Coronary artery (tissue), 2 donors: ENCODE results near the gene LYSET.
"Not testable (repeated sequence)": the region's sequence is repeated elsewhere in the genome, so short reads cannot be mapped to it uniquely, and the experiment has no call there.

ENCODE experiments used
- DNase-seq: peaks from one replicate; pipeline ENCODE4 v3.0.0-alpha.2; 2017; ENCODE audit warnings: low spot score
- H3K27ac ChIP-seq, 2 donors: fragments of 200-600 bp; sonication (generic); one replicate each; pipeline ENCODE4 v1.5.1; 2016 to 2019
- H3K4me3 ChIP-seq: fragments of 200-600 bp; sonication (generic); 2 replicates; pipeline ENCODE4 v1.5.1; 2016; ENCODE audit warnings: mild to moderate bottlenecking, moderate library complexity
- TF ChIP-seq, protein P1 (sequence below): fragments of 200-600 bp; sonication (generic); IDR thresholded peaks from one replicate; pipeline ENCODE4 v1.5.1; 2019; ENCODE audit warnings: antibody characterized with exemption

Gene LYSET

DNA sequence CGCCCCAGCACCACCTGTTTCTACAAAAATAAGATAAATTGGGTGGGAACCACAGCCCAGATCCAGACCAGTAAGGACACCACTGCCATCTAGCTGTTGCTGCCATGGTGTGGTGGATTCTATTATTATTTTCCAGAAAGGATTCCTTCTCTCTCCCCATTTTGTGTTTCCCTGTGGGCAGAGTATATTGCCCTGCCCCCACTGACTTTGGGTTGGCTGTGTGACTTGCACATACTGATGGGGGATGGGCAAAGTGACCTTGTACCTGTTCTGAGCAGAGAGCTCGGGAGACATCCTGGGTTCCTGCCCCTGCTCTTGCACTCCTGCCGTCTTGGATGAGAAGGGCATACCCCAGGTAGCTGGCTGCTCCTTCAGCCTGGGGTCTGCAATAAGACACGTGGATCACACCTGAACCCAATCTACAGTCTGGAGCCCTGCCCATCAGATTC is 24.7 kb upstream of the LYSET start:
- H3K4me3 ChIP-seq: no peak overlapping the region
- H3K27ac ChIP-seq: no peak overlapping the region
- DNase-seq: no peak
- TF ChIP-seq, protein P1, sequence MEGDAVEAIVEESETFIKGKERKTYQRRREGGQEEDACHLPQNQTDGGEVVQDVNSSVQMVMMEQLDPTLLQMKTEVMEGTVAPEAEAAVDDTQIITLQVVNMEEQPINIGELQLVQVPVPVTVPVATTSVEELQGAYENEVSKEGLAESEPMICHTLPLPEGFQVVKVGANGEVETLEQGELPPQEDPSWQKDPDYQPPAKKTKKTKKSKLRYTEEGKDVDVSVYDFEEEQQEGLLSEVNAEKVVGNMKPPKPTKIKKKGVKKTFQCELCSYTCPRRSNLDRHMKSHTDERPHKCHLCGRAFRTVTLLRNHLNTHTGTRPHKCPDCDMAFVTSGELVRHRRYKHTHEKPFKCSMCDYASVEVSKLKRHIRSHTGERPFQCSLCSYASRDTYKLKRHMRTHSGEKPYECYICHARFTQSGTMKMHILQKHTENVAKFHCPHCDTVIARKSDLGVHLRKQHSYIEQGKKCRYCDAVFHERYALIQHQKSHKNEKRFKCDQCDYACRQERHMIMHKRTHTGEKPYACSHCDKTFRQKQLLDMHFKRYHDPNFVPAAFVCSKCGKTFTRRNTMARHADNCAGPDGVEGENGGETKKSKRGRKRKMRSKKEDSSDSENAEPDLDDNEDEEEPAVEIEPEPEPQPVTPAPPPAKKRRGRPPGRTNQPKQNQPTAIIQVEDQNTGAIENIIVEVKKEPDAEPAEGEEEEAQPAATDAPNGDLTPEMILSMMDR: no peak

DNA sequence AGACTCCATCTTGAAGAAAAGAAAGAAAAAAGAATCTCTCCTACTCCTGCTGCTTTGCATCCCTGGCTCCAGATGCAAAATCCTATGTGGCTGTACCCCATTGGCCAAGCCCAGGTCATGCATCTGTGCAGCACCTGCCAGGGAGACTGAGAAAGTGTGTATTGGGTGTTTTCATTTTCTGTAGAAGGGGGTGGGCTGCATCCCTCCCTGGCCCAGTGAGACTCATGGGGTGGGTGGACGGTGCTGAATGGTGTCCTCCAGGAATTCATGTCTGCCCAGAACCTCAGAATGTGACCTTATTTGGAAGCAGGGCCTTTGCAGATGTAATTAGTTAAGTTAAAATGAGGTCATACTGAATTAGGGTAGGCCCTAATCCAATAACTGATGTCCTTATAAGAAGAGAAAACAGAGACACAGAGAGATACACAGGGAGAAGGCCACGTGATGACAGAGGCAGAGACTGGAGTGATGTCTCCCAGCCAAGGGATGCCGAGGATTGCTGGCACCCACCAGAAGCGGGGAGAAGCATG is 23.6 kb upstream of the LYSET start:
- TF ChIP-seq, protein P1: no peak
- DNase-seq: no peak
- Histone ChIP-seq H3K4me3 (no peak overlapping the region), H3K27ac (no peak overlapping the region)

DNA sequence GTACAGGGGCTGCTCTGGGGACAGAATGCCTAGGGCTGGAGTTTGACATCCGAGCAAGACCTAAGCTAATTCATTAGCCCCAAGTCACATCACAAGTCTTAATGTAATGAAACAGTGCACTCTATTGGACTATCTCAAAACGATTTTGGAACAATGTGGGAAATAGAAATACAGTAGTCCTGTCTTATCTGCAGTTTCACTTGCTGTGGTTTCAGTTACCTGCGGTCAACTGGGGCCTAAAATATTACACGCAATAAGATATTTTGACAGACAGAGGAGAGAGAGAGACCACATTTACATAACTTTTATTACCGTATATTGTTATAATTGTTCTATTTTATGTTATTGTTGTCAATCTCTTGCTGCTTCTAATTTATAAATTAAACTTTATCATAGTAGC is 21.6 kb upstream of the LYSET start:
- Histone ChIP-seq H3K27ac (no peak overlapping the region), H3K4me3 (no peak overlapping the region)
- DNase-seq: no peak
- TF ChIP-seq, protein P1: no peak

DNA sequence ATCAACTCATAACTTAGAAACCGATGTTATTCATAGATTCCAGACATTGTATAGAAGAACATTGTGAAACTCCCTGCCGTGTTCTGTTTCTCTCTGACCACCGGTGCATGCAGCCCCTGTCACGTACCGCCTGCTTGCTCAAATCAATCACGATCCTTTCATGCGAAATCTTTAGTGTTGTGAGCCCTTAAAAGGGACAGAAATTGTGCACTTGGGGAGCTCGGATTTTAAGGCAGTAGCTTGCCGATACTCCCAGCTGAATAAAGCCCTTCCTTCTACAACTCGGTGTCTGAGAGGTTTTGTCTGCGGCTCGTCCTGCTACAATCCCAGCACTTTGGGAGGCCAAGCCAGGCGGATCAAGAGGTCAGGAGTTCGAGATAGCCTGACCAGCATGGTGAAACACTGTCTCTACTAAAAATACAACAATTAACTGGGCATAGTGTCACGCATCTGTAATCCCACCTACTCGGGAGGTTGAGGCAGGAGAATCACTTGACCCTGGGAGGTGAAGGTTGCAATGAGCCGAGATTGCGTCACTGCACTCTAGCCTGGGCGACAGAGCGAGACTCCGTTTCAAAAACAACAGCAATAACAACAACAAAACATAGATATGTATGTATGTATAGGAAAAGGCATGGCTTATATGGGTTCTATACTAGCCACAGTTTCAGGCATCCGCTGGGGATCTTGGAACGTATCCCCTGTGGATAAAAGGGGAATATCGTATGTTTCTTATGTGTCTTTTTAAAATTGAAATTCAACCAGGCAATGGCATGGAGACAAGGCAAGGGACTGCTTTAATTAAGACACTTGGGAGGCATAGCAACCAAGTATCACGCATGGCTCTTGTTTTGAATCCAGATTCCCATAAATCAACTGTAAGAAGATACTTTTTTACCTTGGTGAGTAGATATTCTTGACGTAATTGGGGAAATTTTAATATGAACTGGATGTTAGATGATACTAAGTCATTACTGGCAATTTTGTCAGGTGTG is 19.5 kb upstream of the LYSET start:
- H3K4me3 ChIP-seq, H3K27ac ChIP-seq, DNase-seq: not testable (repeated sequence)

DNA sequence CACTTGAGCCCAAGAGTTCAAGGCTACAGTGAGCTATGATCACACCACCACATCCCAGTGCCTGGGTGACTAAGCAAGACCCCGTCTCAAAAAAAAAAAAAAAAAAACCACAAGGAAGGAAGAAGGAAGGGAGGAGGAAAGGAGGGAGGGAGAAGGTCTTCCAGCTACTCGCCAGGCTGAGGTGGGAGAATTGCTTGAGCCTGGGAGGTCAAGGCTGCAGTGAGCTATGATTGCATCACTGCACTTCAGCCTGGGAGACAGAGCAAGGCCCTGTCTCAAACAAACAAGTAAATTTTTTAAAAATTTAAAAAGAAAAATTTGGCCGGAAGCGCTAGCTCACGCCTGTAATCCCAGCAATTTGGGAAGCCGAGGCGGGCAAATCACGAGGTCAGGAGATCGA is 16.5 kb upstream of the LYSET start:
- not testable (repeated sequence) for DNase-seq, H3K27ac ChIP-seq, H3K4me3 ChIP-seq

DNA sequence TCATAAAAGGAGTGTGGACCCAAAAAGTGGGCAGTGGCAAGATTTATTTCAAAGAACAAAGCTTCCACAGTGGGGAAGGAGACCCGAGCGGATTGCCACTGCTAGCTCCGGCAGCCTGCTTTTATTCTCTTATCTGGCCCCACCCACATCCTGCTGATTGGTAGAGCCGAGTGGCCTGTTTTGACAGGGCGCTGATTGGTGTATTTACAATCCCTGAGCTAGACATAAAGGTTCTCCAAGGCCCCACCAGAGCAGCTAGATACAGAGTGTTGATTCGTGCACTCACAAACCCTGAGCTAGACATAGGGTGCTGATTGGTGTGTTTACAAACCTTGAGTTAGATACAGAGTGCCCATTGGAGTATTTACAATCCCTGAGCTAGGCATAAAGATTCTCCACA is 15.5 kb upstream of the LYSET start:
- not testable (repeated sequence) for H3K4me3 ChIP-seq, H3K27ac ChIP-seq, DNase-seq

DNA sequence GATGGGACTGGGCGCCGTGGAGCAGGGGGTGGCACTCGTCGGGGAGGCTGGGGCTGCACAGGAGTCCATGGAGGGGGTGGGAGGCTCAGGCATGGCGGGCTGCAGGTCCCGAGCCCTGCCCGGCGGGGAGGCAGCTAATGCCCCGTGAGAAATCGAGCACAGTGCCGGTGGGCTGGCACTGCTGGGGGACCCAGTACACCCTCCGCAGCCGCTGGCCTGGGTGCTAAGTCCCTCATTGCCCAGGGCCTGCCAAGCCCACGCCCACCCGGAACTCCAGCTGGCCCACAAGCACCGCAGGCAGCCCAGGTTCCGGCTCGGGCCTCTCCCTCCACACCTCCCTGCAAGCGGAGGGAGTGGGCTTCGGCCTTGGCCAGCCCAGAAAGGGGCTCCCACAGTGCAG is 15.0 kb upstream of the LYSET start:
- DNase-seq, H3K4me3 ChIP-seq, H3K27ac ChIP-seq: not testable (repeated sequence)

DNA sequence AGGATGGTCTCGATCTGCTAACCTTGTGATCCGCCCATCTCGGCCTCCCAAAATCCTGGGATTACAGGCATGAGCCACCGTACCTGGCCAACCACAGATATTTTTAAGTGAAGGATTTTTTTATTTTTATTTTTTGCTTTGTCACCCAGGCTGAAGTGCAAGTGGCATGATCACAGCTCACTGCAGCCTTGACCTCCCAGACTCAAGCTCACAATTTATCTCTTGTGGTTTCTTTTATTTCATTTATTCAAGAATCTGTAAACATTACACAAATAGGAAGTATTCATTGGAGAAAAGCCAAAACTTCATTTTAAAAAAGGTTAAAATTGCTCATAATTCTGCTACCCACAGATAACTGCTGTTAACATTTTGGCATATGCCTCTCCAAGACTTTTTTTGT is 13.7 kb upstream of the LYSET start:
- Histone ChIP-seq H3K27ac (no peak overlapping the region), H3K4me3 (no peak overlapping the region)
- no peak for DNase-seq
- TF ChIP-seq, protein P1: no peak

DNA sequence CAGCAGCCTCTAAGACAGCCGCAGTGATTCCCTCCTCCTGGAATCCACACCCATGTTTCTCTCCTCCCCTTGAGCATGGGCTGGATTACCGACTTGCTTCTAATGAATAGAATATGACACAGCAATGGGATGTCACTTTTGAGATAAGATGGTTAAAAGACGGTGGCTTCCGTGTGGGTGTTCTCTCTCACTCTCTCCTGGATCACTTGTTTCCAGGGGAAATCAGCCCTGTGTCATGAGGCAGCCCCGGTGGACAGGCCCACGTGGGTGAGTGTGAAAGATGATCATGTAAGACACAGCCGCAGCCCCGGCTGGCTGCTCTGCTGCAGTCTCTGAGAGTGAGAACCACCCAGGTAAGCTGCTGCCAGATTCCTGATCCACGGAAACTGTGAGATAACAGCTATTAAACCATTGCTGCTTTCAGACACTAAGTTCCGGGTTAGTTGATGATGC is 11.1 kb upstream of the LYSET start:
- H3K27ac ChIP-seq: no peak overlapping the region
- no peak for DNase-seq
- TF ChIP-seq, protein P1: no peak
- H3K4me3 ChIP-seq: no peak overlapping the region

DNA sequence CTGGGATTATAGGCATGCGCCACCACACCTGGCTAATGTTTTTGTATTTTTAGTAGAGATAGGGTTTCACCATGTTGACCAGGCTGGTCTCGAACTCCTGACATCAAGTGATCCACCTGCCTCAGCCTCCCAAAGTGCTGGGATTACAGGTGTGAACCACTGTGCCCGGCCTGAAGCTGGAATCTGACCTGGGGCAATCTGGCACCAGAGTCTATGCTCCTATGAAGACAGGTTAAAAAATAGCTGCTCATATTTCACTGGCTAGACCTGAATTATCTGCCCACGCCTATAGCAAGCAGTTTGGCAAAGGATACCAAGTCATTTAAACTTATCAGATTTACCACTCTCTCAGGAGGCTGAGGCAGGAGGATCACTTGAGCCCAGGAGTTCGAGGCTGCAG is 10.4 kb upstream of the LYSET start:
- DNase-seq, H3K27ac ChIP-seq, H3K4me3 ChIP-seq: not testable (repeated sequence)
